Measurements from ENCODE around the gene TPBGL. TPM values are rescaled to one million over a fixed set of nuclear protein-coding genes. Genes with fewer than 3 reads are reported as not detected.

Gene TPBGL
- total RNA-seq: 0.13 TPM in 1 of 2 replicates, not detected in the other
- long read RNA-seq: 0 reads

- Mint-ChIP-seq H3K36me3 (ENCODE audit: unreplicated experiment) (no peaks in the 10 kb centered on the region), H3K9me3 (ENCODE audit: unreplicated experiment) (no peaks in the 10 kb centered on the region), H3K4me1 (ENCODE audit: unreplicated experiment) (peaks cover 8% of the 10 kb centered on the region), H3K4me3 (ENCODE audit: unreplicated experiment) (peak within 1 kb of the TSS; percentile 64), H3K27me3 (ENCODE audit: unreplicated experiment) (peaks cover 66% of the 10 kb centered on the region), H3K27ac (ENCODE audit: unreplicated experiment) (no peak within 1 kb of the TSS)
- DNase-seq (ENCODE audit: extremely low spot score, unreplicated experiment): no peak
- TF ChIP-seq CTCF (IDR thresholded peaks at IDR 0.05): no peak
These were observed at the start of gene TPBGL for GRCh38 chr11:75240311-75241035. Gene TPBGL (plus strand): TSS chr11:75240774. CDS start chr11:75241050, 276 bp downstream.

- H3K4me1 Mint-ChIP-seq (ENCODE audit: unreplicated experiment): no peaks in the 10 kb centered on the region
- no peak overlapping the region for H3K27ac Mint-ChIP-seq (ENCODE audit: unreplicated experiment)
- H3K36me3 Mint-ChIP-seq (ENCODE audit: unreplicated experiment): no peaks in the 10 kb centered on the region
- H3K27me3 Mint-ChIP-seq (ENCODE audit: unreplicated experiment): peaks cover 15% of the 10 kb centered on the region
- no peak for TF ChIP-seq CTCF (IDR thresholded peaks at IDR 0.05)
- H3K9me3 Mint-ChIP-seq (ENCODE audit: unreplicated experiment): no peaks in the 10 kb centered on the region
- H3K4me3 Mint-ChIP-seq (ENCODE audit: unreplicated experiment): no peak overlapping the region
- DNase-seq (ENCODE audit: extremely low spot score, unreplicated experiment): no peak
These were observed 49.2 kb upstream of the TPBGL start for GRCh38 chr11:75191330-75191717.

GRCh38 chr11:75193271-75193670 is 47.3 kb upstream of the TPBGL start:
- no peak for DNase-seq (ENCODE audit: extremely low spot score, unreplicated experiment)
- H3K27me3 Mint-ChIP-seq (ENCODE audit: unreplicated experiment): peaks cover 15% of the 10 kb centered on the region
- H3K9me3 Mint-ChIP-seq (ENCODE audit: unreplicated experiment): no peaks in the 10 kb centered on the region
- H3K36me3 Mint-ChIP-seq (ENCODE audit: unreplicated experiment): no peaks in the 10 kb centered on the region
- no peak for TF ChIP-seq CTCF (IDR thresholded peaks at IDR 0.05)
- no peak overlapping the region for H3K4me3 Mint-ChIP-seq (ENCODE audit: unreplicated experiment)
- no peaks in the 10 kb centered on the region for H3K4me1 Mint-ChIP-seq (ENCODE audit: unreplicated experiment)
- no peak overlapping the region for H3K27ac Mint-ChIP-seq (ENCODE audit: unreplicated experiment)

GRCh38 chr11:75193711-75194110 is 46.9 kb upstream of the TPBGL start:
- no peaks in the 10 kb centered on the region for H3K4me1 Mint-ChIP-seq (ENCODE audit: unreplicated experiment)
- DNase-seq (ENCODE audit: extremely low spot score, unreplicated experiment): no peak
- H3K9me3 Mint-ChIP-seq (ENCODE audit: unreplicated experiment): no peaks in the 10 kb centered on the region
- H3K36me3 Mint-ChIP-seq (ENCODE audit: unreplicated experiment): no peaks in the 10 kb centered on the region
- TF ChIP-seq CTCF (IDR thresholded peaks at IDR 0.05): no peak
- no peak overlapping the region for H3K27ac Mint-ChIP-seq (ENCODE audit: unreplicated experiment)
- no peak overlapping the region for H3K4me3 Mint-ChIP-seq (ENCODE audit: unreplicated experiment)
- peaks cover 15% of the 10 kb centered on the region for H3K27me3 Mint-ChIP-seq (ENCODE audit: unreplicated experiment)

GRCh38 chr11:75194147-75194546 is 46.4 kb upstream of the TPBGL start:
- no peak for DNase-seq (ENCODE audit: extremely low spot score, unreplicated experiment)
- Mint-ChIP-seq H3K4me3 (ENCODE audit: unreplicated experiment) (no peak overlapping the region), H3K4me1 (ENCODE audit: unreplicated experiment) (no peaks in the 10 kb centered on the region), H3K9me3 (ENCODE audit: unreplicated experiment) (no peaks in the 10 kb centered on the region), H3K27me3 (ENCODE audit: unreplicated experiment) (peaks cover 17% of the 10 kb centered on the region), H3K36me3 (ENCODE audit: unreplicated experiment) (no peaks in the 10 kb centered on the region), H3K27ac (ENCODE audit: unreplicated experiment) (no peak overlapping the region)
- TF ChIP-seq CTCF (IDR thresholded peaks at IDR 0.05): no peak
